ENCODE data around the gene CSTF2T. TPM values are rescaled to one million over a fixed set of nuclear protein-coding genes. Genes with fewer than 3 reads are reported as not detected.
A peak's percentile ranks its signal among the peaks of the same experiment; 100 is the strongest.

The CSTF2T gene
- 10 to 100 TPM; 18.0 to 38.2 (median 30.7) TPM for total RNA-seq
- 10 to 100 TPM; 14.3 to 26.9 TPM for polyA plus RNA-seq
- long read RNA-seq, donor 1, full-length matches to known transcripts = 86 of 86 reads
- long read RNA-seq, donor 1, partial matches to known transcripts = 0 of 86 reads
- long read RNA-seq, donor 1, other reads (novel, unspliced or antisense) = 0 of 86 reads
- long read RNA-seq, donor 2, full-length matches to known transcripts = 35 of 35 reads
- long read RNA-seq, donor 2, partial matches to known transcripts = 0 of 35 reads
- long read RNA-seq, donor 2, other reads (novel, unspliced or antisense) = 0 of 35 reads
- long read RNA-seq, donor 3, full-length matches to known transcripts = 32 of 33 reads
- long read RNA-seq, donor 3, partial matches to known transcripts = 0 of 33 reads
- long read RNA-seq, donor 3, other reads (novel, unspliced or antisense) = 1 of 33 reads

DNA sequence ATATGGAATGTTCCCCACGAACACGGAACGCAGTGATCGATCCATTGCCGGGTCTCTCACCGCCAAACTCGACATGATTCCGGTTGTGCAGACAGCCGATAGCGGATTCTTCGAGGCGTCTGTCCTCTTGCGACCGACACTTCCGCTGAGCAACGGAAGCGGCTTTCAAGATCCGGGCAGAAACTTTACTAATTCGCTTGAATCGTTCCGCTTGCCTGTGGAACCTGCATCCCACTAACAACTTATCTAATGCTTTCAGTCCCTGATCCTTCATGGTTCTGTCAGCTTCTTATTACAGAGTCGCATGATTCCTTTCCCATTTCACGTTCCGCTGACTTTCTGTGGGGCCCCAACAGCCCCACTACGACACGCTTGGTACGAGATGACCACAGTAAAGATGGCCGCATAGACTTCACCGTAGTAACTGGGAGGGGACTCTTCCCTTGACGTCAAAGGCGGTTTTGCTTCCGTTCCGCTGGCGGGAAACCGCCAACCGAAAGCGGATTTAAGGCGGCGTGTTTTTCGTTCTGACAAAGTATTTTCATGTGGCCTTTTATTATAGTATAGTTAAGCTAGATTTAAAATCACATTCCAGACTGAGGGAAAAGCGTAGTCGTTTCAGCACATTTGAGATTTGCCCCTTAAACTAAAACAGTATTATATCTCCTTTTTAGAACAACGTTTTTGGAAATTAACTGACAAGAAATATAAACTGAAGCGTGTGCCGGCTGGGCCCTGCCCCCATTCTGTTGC is at the start of gene CSTF2T:
CSTF2T (minus strand) TSS at position 121 of the 753 bp plus-strand sequence; CDS start at position 75, 46 bp downstream.
- Histone ChIP-seq H3K9me3 (no peaks in the 10 kb centered on the region), H3K27me3 (no peaks in the 10 kb centered on the region), H3K27ac (peak within 1 kb of the TSS; percentile 91 to 93), H3K36me3 (no peaks in the 10 kb centered on the region), H3K4me1 (ENCODE audit: insufficient read depth) (peaks cover 11% of the 10 kb centered on the region), H3K4me3 (peak within 1 kb of the TSS; percentile 86)
- intact Hi-C loops (cut with DNase I) = loop anchor here in 2 of 4 donors (5.0 to 10.0 kb wide), 3 partner anchors 175 to 627 kb away; partner anchors contain the start of gene PRKG1 (in 1 of the 2)
- 0 to 2% (median 1%) methylated on average over 45 of the region's 45 CpGs for WGBS, 3 donors
- peak; percentile 90 to 92 (median 90) for DNase-seq
- TF ChIP-seq POLR2A (IDR thresholded peaks at IDR 0.05) (peak; percentile 71), EP300 (IDR thresholded peaks at IDR 0.05) (peak; percentile 63)
- TF ChIP-seq, protein P1, sequence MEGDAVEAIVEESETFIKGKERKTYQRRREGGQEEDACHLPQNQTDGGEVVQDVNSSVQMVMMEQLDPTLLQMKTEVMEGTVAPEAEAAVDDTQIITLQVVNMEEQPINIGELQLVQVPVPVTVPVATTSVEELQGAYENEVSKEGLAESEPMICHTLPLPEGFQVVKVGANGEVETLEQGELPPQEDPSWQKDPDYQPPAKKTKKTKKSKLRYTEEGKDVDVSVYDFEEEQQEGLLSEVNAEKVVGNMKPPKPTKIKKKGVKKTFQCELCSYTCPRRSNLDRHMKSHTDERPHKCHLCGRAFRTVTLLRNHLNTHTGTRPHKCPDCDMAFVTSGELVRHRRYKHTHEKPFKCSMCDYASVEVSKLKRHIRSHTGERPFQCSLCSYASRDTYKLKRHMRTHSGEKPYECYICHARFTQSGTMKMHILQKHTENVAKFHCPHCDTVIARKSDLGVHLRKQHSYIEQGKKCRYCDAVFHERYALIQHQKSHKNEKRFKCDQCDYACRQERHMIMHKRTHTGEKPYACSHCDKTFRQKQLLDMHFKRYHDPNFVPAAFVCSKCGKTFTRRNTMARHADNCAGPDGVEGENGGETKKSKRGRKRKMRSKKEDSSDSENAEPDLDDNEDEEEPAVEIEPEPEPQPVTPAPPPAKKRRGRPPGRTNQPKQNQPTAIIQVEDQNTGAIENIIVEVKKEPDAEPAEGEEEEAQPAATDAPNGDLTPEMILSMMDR (IDR thresholded peaks at IDR 0.05) = no peak

DNA sequence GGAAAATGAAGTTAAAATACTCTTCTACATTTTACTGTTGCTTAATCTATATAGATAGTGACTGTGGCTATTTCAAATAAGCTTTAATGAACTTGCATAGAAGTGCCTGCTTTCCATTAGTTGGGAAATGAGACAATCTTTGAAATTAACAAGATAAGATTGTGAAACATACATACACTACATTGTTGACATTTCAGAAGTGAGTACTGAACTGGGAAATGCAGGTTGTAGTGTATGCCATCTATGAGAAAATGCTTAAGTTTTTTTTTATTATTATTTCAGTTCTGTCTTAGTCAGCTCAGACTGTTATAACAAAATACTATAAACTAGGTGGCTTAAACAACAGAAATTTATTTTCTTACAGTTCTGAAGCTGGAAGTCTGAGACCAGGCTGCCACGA is 49.6 kb upstream of the CSTF2T start:
- intact Hi-C loops (cut with DNase I) = no loop called here
- Histone ChIP-seq H3K4me1 (ENCODE audit: insufficient read depth) (no peaks in the 10 kb centered on the region), H3K27ac (no peak overlapping the region), H3K9me3 (no peaks in the 10 kb centered on the region), H3K4me3 (no peak overlapping the region), H3K27me3 (no peaks in the 10 kb centered on the region), H3K36me3 (no peaks in the 10 kb centered on the region)
- TF ChIP-seq EP300 (IDR thresholded peaks at IDR 0.05) (no peak), POLR2A (IDR thresholded peaks at IDR 0.05) (no peak)
- TF ChIP-seq, protein P1 (IDR thresholded peaks at IDR 0.05) = no peak
- 73 to 87% (median 85%) methylated on average over 1 of the region's 1 CpG for WGBS, 3 donors
- DNase-seq = no peak

GRCh38 chr10:51747216-51747615 is 47.8 kb upstream of the CSTF2T start:
- no peak for DNase-seq
- Histone ChIP-seq H3K9me3 (no peaks in the 10 kb centered on the region), H3K4me1 (ENCODE audit: insufficient read depth) (no peaks in the 10 kb centered on the region), H3K4me3 (no peak overlapping the region), H3K27me3 (no peaks in the 10 kb centered on the region), H3K27ac (no peak overlapping the region), H3K36me3 (no peaks in the 10 kb centered on the region)
- TF ChIP-seq EP300 (IDR thresholded peaks at IDR 0.05) = no peak
- TF ChIP-seq, protein P1 (IDR thresholded peaks at IDR 0.05) = no peak
- no peak for TF ChIP-seq POLR2A (IDR thresholded peaks at IDR 0.05)
- WGBS, 3 donors = 95 to 100% (median 100%) methylated on average over 1 of the region's 1 CpG
- intact Hi-C loops (cut with DNase I) = no loop called here

- DNase-seq = no peak
- WGBS, 3 donors = 97 to 99% (median 99%) methylated on average over 2 of the region's 2 CpGs
- Histone ChIP-seq H3K9me3 (no peaks in the 10 kb centered on the region), H3K4me1 (ENCODE audit: insufficient read depth) (no peaks in the 10 kb centered on the region), H3K36me3 (no peaks in the 10 kb centered on the region), H3K27me3 (no peaks in the 10 kb centered on the region), H3K27ac (no peak overlapping the region), H3K4me3 (no peak overlapping the region)
- intact Hi-C loops (cut with DNase I) = no loop called here
- TF ChIP-seq EP300 (IDR thresholded peaks at IDR 0.05) = no peak
- TF ChIP-seq POLR2A (IDR thresholded peaks at IDR 0.05) = no peak
- TF ChIP-seq, protein P1 (IDR thresholded peaks at IDR 0.05) = no peak
Measured at GRCh38 chr10:51745397-51745796, 46.0 kb upstream of the CSTF2T start.
